ENCODE measurements around the gene SMIM22.
A peak's percentile ranks its signal among the peaks of the same experiment; 100 is the strongest.

The SMIM22 gene

DNA sequence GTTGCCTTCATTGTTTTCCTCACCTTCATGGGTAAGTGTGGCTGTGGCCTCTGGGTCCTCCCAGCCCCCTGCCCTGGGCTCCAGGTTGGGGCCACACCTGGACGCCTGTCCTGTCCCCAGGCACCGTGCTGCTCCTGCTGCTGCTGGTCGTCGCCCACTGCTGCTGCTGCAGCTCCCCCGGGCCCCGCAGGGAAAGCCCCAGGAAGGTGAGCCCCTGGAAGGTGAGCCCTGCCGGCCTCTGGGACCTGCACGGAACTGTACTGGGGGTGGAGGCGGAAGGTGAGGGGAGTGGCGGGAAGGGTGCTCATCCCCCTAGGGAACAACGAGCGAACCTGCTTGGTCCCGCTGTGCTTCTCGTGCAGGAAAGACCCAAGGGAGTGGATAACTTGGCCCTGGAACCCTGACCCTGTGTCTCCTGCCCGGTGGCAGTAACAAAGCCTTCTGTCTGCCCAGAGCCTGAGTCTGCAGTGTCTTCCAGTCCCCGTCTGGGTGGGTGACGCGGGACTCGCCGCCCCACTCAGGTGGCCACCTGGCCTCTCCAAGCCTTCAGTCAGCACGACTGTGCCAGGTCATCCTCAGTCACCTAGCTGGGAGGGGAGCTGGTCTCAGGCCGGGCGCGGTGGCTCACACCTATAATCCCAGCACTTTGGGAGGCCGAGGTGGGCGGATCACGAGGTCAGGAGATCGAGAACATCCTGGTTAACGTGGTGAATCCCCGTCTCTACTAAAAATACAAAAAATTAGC is 831 bp downstream of the SMIM22 start:
- no peak for DNase-seq (ENCODE audit: low spot score)

DNA sequence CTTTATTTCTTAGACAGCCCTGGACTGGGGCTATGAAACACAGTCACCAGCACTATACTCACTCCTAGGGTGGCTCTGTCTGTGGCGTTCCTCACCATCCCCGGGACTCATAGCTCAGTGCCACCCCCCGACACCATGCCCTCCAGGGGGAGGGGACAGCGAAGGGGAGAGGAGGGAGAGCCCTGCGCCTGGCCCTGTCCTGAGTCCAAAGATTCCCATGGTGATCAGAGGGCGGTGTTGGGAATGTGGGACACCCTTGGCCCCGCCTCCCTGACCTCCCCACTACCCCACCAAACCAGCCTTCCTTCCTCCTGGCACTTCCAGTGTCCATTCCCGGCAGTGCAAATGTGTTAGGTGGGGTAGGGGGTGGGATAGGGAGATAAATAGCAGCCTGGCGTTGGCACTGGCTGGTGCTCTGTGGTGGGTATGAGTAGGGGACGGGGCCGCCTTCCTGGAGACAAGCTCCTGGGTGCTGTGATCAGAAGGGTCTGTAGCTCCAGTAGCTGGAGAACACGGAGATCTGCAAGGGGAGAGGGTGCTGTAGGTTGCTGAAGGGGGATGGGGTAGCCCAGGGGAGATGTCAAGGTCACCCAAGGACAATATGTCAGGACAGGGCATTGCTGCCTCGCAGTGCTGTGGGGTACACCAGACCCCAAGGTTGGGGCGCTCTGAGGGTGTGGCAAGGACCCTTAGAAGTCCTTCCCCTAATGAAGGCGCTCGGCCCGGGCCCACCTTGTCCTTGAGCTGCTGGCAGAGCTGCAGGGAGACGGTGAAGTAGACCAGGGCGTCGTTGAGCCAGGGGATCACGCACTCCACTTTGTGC is 2.0 kb downstream of the SMIM22 start:
- DNase-seq (ENCODE audit: low spot score): no peak

DNA sequence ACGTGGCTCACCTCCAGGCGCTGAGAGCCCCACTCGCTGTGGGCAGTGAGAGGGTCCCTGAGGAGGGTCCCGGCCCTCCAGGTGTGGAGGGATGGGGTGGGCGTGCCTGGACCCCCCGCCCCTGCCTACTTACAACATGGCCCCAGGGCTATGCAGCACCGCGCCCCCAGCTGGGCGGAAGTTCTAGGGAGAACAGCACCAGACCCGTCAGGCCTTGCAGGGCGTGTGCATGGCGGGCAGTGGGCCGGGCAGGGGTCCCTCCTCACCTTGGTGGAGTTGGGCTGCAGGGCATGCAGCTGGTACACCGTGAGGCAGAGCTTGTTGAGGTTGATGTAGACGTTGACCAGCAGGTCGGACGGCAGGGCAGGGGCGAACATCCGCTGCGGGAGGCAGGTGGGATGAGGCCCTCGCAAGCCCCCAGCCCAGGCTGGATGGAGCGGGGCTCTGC is 2.7 kb downstream of the SMIM22 start:
- DNase-seq (ENCODE audit: low spot score): no peak

DNA sequence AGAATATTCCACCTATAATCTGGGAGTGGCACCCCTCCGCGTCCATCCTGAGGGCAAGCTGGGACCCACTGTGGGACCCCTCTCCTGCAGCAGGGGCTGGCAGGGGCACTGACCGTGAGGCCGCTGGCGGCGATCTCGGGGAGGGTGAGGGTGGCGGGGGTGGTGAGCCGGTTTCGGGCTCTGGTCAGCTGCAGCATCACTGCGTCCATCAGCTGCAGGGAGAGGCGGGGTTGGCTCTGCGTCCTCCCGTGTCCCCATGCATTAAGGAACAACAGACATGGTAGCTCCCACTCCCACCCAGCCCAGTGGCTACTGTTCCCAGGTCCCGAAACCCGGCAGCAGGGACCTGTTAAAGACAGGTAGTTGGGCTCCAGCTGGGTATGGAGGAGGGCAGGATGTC is 3.3 kb downstream of the SMIM22 start:
- no peak for DNase-seq (ENCODE audit: low spot score)

DNA sequence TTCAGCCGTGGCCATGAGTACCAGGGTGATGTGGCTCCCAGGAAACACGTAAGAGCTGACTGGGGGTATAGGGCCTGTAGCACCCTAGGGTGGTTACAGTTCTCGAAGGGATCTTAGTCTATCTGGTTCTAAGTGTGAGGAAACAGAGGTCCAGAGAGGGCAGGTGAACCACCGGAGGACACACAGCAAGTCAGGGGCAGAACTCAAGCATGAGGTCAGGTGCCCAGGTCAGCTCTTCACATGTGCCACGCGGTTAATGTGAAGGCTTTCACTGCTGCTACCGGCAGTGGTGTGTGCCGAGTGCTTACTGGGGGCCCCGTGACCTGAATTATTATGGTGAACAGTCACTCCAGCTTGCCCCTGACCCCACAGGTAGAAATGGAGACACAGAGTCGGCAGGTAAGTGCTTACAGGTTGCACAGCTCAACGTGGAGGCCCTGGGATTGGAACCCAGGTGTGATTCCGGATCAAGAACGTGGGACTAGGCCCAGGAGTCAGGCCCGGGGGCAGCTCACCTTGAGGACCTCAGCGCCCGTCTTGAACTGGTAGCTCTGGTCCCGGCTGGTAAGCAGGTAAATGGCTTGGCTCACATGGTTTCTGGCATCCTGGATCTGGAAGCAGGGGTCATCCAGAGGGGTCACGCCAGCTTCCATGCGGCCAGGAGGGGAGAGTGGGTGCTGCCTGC is 4.1 kb downstream of the SMIM22 start:
- no peak for DNase-seq (ENCODE audit: low spot score)

DNA sequence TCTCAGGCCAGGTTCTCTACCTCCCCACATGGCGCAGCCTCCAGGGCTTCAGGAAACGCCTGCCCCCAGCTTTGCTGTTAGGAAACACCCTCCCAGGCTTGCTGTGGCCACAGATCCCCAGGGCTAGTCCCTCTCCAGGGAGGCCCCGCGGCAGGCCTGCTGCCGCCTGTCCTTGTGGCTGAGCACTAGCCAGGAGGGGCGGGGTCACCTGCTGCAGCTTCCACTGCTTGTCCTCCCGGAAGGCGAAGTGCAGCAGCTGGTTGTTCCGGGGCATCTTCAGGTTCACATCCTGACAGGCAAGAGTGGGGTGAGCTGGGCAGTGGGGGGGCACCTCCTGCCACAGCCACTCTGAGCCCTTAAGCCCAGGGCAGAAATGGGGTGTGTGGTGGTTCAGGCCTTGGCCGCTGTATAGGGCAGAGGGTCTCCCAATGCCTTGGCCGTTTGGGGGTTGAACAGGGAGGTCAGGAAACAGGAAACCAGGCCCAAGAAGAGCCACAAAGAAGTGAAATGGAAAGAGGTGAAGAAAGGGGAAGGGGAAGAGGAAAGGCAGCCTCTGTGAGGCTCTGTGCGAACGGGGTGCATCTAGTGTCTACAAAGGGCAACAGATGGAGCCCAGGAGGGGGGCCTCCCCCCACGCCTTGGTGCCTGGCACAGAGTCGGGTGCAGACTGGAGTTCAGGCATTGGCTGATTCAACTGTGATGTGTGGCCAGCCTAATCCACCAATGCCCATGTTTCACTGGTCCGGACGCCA is 5.3 kb downstream of the SMIM22 start:
- DNase-seq (ENCODE audit: low spot score): no peak

DNA sequence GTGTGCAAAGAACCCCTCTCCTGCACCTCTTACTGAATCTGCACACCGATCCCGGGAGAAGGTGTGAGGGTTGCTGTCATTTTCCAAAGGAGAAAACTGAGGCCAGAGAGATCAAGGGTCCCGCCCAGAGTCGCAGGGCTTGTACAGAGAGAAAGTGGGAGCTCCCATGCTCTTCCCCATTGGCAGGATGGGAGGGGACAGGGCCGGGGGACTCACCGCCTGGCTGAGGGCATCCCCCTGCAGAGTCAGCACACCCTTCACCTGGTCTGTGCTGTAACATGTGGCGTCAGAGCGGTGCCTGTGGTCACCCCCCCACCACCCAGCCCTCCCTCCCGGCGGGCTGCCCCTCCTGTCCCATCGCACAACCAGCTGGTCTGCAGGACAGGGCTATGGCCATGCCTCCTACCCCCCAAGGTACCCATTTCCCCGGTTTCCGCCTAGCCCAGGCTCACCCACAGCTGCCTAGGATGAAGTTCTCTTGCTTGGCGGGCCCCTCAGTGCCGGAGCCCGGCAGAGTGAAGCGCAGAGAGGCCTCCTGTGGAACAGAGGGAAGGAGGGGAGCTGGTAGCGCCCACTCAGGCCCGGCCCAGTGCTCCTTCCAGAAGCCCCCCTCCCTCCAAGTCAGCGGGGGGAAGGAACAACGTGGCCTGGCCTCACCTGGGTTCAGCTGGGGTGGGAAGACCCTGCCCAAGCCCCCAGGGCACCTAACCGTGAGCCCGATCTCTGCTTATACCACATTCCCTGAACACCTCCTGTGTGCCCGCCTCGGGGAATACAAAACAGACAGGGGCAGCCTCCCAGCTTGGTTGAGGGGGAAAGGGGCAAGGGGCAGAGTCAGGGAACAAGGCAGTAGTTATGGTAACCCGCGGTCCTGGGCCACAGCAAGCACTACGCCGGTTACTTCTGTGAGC is 6.1 kb downstream of the SMIM22 start:
- no peak for DNase-seq (ENCODE audit: low spot score)

DNA sequence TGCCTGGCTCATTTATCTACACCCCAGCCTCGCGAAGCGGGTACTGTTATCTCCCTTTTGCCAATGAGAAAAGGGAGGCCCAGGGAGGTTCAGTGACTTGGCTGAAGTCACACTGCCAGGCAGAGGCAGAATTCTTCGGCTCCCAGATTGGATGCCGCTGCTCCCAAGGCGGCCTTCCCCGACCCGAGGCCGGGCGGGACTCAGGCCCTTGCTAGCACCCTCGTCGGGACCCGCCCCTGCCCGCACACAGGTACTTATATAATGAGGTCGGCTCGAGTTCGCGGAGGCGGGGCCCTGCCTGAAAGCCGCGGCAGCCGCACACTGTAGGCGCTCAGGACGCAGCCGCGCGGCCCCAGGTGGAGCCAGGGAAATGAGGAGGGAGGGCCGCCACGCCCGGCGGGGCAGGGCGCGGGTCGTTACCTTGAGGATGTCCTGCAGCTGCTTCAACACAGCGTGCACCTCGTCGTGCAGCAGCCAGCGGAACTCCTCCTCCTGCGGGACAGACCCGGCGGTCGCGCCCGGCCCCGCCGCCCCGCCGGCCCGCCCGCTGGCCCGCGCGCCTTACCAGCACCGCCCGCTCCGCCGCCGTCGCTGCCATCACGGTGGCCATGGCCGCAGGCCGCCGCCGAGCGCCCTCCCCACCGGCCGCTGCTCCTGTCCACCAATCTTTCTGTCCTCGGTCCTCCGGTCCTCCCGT is 6.9 kb downstream of the SMIM22 start, which contains the start of gene ROGDI:
Gene ROGDI (minus strand): TSS at position 672 of the 697 bp plus-strand sequence. CDS start 62 bp downstream, at position 610.
- DNase-seq (ENCODE audit: low spot score): peak; percentile 80

DNA sequence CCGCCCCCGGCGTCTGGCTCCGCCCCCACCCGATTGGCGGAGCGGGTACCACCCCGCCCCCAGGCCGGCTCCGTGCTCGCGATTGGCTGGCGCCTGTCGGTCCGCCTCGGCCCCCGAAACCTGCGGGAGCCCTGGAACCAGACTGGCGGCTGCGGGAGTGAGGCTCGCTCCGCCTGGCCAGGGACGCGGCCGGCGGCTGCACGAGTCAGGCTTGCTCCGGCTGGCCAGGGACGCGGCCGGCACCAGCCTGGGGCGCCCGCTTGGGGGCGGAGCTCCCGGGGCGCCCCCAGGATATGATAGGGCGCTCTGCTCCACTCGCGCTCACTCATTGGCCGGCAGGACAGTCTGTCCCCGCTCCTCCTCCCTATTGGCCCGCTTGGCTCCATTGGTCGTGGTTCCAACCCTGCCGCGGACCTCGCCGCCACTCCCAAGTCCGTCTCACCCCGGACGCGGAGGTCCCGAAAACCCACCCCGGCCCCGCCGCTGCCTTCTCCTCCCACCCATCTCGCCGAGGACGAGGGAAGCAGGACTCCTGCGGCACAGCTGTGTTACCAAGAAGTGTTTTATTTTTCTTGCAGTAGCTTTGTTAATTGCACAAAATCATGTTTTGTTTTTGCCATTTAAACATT is 7.6 kb downstream of the SMIM22 start:
- peak; percentile 94 for DNase-seq (ENCODE audit: low spot score)

DNA sequence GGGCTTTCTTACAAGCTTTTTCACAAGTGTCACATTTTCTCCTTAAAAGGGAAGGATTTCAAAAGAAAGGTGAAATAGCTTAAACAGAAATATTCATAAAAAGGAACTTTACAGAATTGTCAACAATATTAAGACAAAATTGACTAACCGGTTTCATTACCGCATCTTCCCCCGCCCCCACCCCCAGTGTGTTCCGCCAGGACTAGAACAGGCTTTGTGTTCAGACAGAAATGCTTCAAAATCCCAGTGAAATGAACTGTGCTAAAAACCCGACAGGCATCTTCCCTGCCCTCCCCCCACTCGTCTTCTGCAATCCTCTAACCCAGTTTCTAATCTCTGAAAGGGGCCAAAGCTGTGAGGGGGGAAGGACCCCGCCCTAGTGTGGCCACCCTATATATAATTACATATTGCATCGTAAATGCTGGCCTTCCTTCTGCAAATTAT is 8.3 kb downstream of the SMIM22 start:
- no peak for DNase-seq (ENCODE audit: low spot score)

DNA sequence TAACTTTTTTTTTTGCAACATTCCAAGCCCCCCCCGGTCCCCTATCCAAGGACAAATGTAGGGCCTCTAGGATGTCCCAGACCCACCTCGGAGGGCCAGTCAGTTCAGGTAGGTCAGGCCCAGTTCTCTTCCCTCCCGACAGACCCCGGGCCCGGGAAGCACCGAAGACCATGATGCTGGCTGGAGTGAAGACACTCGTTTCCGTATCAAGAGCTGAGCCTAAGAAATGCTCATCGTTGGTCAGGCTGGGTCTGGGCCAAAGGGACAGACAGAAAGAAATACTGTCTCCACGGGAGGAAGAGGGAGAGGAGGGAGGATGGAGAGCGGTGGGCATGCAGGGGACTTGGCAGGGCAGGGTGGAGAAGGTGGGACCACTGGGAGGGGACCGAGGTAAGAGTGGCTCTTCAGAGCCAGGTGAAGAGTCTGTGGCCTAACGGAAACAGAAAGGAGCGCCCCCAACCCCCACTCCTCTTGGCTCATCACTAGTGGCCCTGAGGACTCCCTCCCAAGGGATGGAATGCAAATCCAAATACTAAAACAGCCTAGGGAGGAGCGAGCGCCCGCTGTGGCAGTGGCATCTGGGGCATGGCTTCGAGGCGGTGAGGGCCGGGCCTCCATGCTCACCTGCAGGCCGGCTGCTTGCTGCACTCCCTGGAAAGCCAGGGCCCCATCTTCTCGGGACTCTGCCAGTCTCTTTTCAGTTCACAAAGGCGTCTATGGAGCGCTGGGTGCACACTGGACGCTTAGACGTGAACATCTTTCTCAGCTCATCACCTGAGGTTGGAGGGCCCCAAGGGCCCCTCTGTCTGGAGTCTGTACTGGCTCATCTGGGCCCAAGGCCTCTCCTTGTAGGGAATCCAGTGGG is 9.0 kb downstream of the SMIM22 start:
- no peak for DNase-seq (ENCODE audit: low spot score)

DNA sequence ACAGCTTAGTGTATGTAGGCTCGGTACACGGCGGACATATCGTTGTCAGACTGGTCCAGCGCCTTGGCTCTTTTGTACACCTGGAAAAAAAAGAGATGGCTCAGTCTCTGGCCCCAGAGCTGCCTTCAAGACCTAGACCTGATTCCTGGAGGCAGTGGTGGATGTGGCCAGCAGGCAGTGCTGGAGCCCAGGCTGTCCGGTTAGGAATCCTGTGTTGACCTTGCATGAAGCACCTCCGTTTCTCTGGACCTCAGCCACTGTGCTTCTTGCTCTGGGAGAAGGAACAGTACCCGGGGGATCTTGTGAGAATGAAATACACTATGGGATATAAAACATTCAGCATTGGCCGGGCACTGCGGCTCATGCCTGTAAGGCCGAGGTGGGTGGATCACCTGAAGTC is 10.1 kb downstream of the SMIM22 start:
- no peak for DNase-seq (ENCODE audit: low spot score)

DNA sequence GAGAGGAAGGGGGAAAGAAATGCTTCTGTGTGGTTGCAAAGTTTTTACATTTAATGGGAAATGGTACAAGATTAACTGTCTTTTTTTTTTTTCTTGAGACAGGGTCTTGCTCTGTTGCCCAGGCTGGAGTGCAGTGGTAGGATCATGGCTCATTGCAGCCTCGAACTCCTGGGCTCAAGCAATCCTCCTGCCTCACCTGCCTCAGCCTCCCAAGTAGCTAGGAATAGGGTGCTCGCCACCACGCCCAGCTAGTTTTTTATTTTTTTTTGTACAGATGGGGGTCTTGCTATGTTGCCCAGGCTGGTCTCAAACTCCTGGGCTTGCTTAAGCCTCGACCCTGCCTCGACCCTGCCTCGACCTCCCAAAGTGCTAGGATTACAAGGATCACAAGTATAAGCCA is 11.1 kb downstream of the SMIM22 start:
- DNase-seq (ENCODE audit: low spot score): no peak

DNA sequence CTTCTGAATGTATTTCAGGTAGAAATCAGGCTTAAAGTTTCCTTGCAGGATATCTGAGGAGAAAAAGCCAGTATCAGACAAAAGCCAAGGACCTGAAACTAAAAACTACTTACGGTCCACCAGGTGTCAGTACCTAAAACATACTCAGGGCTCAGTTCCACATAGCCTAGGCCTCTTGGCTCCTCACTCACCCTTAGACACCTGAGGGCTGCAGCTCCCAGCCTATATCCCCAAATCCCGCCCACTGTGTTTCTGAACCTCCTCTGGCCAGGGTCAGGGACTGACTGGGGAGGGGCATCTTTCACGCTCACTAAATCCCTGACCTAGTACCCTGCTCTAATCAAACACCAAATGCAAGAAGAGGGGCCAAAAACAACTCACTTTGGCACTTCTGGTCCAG is 16.1 kb downstream of the SMIM22 start:
- DNase-seq (ENCODE audit: low spot score): no peak

DNA sequence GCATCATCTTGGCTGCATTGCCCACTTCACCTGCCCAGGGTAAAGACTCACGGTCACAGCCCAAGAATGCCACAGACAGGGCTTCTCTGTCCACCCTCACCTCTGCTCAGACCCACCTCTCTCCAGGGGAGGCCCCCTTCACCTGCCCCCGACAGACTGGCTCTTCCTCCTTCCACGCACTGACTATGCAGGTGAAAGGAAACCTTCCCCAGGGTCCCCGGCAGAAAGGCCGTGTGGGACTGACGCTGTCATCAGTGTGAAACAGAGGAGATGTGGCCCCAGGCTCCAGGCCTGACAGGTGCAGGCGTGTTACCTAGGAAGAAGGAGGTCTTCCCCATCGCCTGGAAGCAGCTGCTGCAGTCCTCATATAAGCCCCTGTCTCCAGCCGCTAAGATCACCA is 16.6 kb downstream of the SMIM22 start:
- DNase-seq (ENCODE audit: low spot score): no peak

DNA sequence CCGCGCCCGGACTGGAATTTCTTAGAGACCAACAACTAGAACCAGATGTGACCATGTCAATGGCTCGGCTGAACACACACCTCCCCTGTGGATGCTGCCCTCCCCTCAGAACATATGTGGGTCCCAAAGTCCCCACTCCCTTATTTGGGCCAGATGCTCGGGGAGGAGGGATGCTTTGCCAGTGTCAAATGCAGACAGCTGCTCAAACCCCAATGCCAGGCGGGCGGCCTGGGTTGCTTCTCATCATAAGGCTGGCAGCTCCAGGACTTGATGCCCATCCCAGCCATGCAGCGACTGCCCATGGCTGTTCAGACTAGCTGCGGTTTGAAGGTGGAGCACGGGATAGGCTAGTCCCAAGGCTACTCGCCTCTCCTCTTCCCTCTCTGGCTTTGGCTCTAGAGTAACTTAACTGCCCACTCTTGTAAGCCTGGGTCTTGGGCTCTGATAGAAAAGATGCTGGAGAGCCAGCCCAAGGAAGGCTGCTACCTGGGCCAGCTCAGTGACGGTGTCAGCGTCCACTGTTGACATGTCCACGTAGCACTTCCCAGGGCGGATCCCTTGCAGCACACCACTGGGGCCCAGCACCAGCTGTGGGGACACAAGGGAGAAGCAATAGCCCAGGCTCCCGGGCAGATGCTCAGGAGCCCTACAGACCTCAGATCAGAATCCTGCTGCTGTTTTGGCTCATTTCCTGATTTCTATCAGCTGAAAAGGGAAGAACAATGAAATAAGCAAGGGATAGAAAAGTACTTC is 18.3 kb downstream of the SMIM22 start:
- DNase-seq (ENCODE audit: low spot score): no peak

DNA sequence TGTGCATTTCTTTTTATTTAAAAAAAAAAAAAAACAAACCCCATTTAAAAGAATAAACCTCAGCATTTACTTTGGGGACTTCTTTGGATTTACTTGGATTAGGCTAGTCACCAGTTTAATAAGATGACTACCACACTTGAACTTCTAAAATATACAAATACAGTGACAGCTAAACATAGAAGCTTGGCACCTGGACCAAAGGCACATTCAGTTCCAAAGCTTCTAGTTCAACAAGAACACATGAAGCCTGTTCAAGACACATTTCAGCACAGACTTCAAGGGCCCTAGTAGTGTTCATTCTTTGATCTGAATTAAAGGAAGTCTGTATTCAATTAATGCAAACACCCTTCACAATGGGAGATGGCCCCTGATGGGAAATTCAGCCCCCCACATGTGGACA is 18.9 kb downstream of the SMIM22 start:
- DNase-seq (ENCODE audit: low spot score): no peak

DNA sequence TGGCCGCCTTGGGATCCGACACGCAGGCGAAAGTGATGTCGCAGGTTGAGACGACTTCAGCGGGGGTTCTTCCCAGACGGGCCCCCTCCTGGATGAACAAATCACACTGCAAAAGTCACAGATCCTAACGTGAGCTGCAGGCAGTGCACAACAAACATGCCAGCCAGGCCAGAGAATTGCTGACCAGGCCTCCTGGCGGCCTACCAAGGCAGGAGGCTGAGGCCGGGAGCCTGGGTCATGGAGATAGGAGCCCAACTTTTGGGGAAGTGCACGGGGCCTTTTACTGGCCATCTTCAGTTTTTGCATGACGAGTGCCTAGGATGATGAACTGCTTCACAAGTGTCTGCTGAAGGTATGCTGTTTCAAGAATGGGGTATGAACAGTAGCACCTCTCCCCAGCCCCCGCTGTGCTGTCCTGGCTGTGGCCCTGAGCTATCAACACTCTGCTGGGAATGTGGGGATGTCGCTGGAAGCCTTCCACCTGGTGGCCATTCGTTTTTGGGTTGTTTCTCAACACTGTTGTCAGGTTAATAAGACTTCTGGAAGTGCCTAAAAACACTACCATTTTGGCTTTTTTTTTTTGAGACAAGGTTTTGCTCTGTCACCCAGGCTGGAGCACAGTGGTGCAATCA is 19.5 kb downstream of the SMIM22 start:
- no peak for DNase-seq (ENCODE audit: low spot score)

All from HuH-7.5 (cell line).